Activated naive CD8-positive, alpha-beta T cell treated with anti-CD3 and anti-CD28 coated beads for 36 hours (primary cell): ENCODE results near the gene MRGPRD. TPM values are rescaled to one million over a fixed set of nuclear protein-coding genes. Genes with fewer than 3 reads are reported as not detected.
"Not testable (repeated sequence)": the region's sequence is repeated elsewhere in the genome, so short reads cannot be mapped to it uniquely, and the experiment has no call there.

Experiments
- DNase-seq: peaks from one replicate; pipeline ENCODE4 v3.0.0; 2021
- H3K27ac Mint-ChIP-seq: one replicate; pipeline ENCODE4 v1.8.0; 2022; ENCODE audit warnings: mild to moderate bottlenecking, moderate library complexity, mixed read lengths
- H3K27me3 Mint-ChIP-seq: one replicate; pipeline ENCODE4 v1.8.0; 2022; ENCODE audit warnings: mild to moderate bottlenecking, mixed read lengths
- H3K36me3 Mint-ChIP-seq: one replicate; pipeline ENCODE4 v1.8.0; 2021; ENCODE audit warnings: mild to moderate bottlenecking, mixed read lengths
- H3K4me1 Mint-ChIP-seq: one replicate; pipeline ENCODE4 v1.8.0; 2021; ENCODE audit warnings: mixed read lengths
- H3K4me3 Mint-ChIP-seq: one replicate; pipeline ENCODE4 v1.8.0; 2022; ENCODE audit warnings: mild to moderate bottlenecking, moderate library complexity, mixed read lengths
- H3K9me3 Mint-ChIP-seq: one replicate; pipeline ENCODE4 v1.8.0; 2022; ENCODE audit warnings: mixed read lengths
- total RNA-seq, 2 experiments: library from RNA; stranded (reverse); gene quantifications; one replicate each; pipeline ENCODE4 v1.2.3, GENCODE V29; 2021

Gene MRGPRD
- total RNA-seq, 2 experiments from 2014 or later: not detected

GRCh38 chr11:68989936-68990606 lies 9.3 kb upstream of the MRGPRD start:
- DNase-seq: no peak
- Mint-ChIP-seq H3K27ac (no peak overlapping the region), H3K4me3 (no peak overlapping the region), H3K4me1 (no peaks in the 10 kb centered on the region), H3K36me3 (peaks cover 3% of the 10 kb centered on the region), H3K9me3 (peaks cover 10% of the 10 kb centered on the region), H3K27me3 (peaks cover 24% of the 10 kb centered on the region)

GRCh38 chr11:68988491-68988890 lies 7.7 kb upstream of the MRGPRD start:
- Mint-ChIP-seq H3K27ac (no peak overlapping the region), H3K27me3 (peaks cover 28% of the 10 kb centered on the region), H3K4me1 (no peaks in the 10 kb centered on the region)

GRCh38 chr11:68987211-68987610 lies 6.4 kb upstream of the MRGPRD start:
- H3K4me1 Mint-ChIP-seq: no peaks in the 10 kb centered on the region
- H3K27me3 Mint-ChIP-seq: peaks cover 18% of the 10 kb centered on the region
- peaks cover 14% of the 10 kb centered on the region for H3K9me3 Mint-ChIP-seq
- no peak overlapping the region for H3K27ac Mint-ChIP-seq
- H3K4me3 Mint-ChIP-seq: no peak overlapping the region
- no peak for DNase-seq
- peaks cover 3% of the 10 kb centered on the region for H3K36me3 Mint-ChIP-seq

More at GRCh38 chr11:68988491-68988890, 7.7 kb upstream of the MRGPRD start:
- no peak for DNase-seq
- Mint-ChIP-seq H3K36me3 (peaks cover 3% of the 10 kb centered on the region), H3K4me3 (no peak overlapping the region), H3K9me3 (peaks cover 10% of the 10 kb centered on the region)

GRCh38 chr11:68983801-68984200 lies 3.0 kb upstream of the MRGPRD start:
- peaks cover 3% of the 10 kb centered on the region for H3K36me3 Mint-ChIP-seq
- H3K27me3 Mint-ChIP-seq: peaks cover 22% of the 10 kb centered on the region
- DNase-seq: no peak
- no peaks in the 10 kb centered on the region for H3K4me1 Mint-ChIP-seq
- H3K4me3 Mint-ChIP-seq: no peak overlapping the region
- peaks cover 17% of the 10 kb centered on the region for H3K9me3 Mint-ChIP-seq
- no peak overlapping the region for H3K27ac Mint-ChIP-seq

GRCh38 chr11:68982134-68982533 lies 1.3 kb upstream of the MRGPRD start:
- Mint-ChIP-seq H3K9me3 (peaks cover 16% of the 10 kb centered on the region), H3K4me1 (no peaks in the 10 kb centered on the region), H3K36me3 (peaks cover 3% of the 10 kb centered on the region), H3K4me3 (no peak overlapping the region), H3K27ac (no peak overlapping the region), H3K27me3 (peaks cover 22% of the 10 kb centered on the region)
- DNase-seq: no peak

- Mint-ChIP-seq H3K4me3 (no peak overlapping the region), H3K36me3 (no peaks in the 10 kb centered on the region), H3K27ac (no peak overlapping the region), H3K9me3 (peaks cover 7% of the 10 kb centered on the region), H3K27me3 (peaks cover 13% of the 10 kb centered on the region), H3K4me1 (no peaks in the 10 kb centered on the region)
- DNase-seq: no peak
Measured at GRCh38 chr11:68979931-68980775, 633 bp downstream of the MRGPRD start.

GRCh38 chr11:68978931-68979594 lies 1.7 kb downstream of the MRGPRD start:
- no peak overlapping the region for H3K4me3 Mint-ChIP-seq
- peaks cover 2% of the 10 kb centered on the region for H3K4me1 Mint-ChIP-seq
- DNase-seq: no peak
- H3K9me3 Mint-ChIP-seq: peaks cover 9% of the 10 kb centered on the region
- H3K27me3 Mint-ChIP-seq: peaks cover 10% of the 10 kb centered on the region
- no peak overlapping the region for H3K27ac Mint-ChIP-seq
- H3K36me3 Mint-ChIP-seq: no peaks in the 10 kb centered on the region

GRCh38 chr11:68978626-68978930 lies 2.2 kb downstream of the MRGPRD start:
- no peak for DNase-seq
- H3K4me3 Mint-ChIP-seq: no peak overlapping the region
- peaks cover 2% of the 10 kb centered on the region for H3K4me1 Mint-ChIP-seq
- H3K36me3 Mint-ChIP-seq: no peaks in the 10 kb centered on the region
- no peak overlapping the region for H3K27ac Mint-ChIP-seq
- H3K27me3 Mint-ChIP-seq: peaks cover 9% of the 10 kb centered on the region
- H3K9me3 Mint-ChIP-seq: peaks cover 9% of the 10 kb centered on the region

- Mint-ChIP-seq H3K4me1 (peaks cover 2% of the 10 kb centered on the region), H3K27ac (no peak overlapping the region), H3K27me3 (peaks cover 9% of the 10 kb centered on the region), H3K4me3 (no peak overlapping the region), H3K9me3 (peaks cover 9% of the 10 kb centered on the region), H3K36me3 (no peaks in the 10 kb centered on the region)
- DNase-seq: no peak
Measured at GRCh38 chr11:68977781-68978625, 2.8 kb downstream of the MRGPRD start.

- Mint-ChIP-seq H3K4me1 (peaks cover 2% of the 10 kb centered on the region), H3K27ac (no peak overlapping the region)
Measured at GRCh38 chr11:68976563-68976962, 4.2 kb downstream of the MRGPRD start.

GRCh38 chr11:68976095-68976494 lies 4.7 kb downstream of the MRGPRD start:
- no peak for DNase-seq
- no peak overlapping the region for H3K27ac Mint-ChIP-seq
- peaks cover 2% of the 10 kb centered on the region for H3K4me1 Mint-ChIP-seq
- peaks cover 9% of the 10 kb centered on the region for H3K27me3 Mint-ChIP-seq
- H3K9me3 Mint-ChIP-seq: peaks cover 2% of the 10 kb centered on the region
- no peak overlapping the region for H3K4me3 Mint-ChIP-seq
- no peaks in the 10 kb centered on the region for H3K36me3 Mint-ChIP-seq

More at GRCh38 chr11:68976563-68976962, 4.2 kb downstream of the MRGPRD start:
- Mint-ChIP-seq H3K36me3 (no peaks in the 10 kb centered on the region), H3K4me3 (no peak overlapping the region), H3K27me3 (peaks cover 9% of the 10 kb centered on the region), H3K9me3 (peaks cover 2% of the 10 kb centered on the region)
- no peak for DNase-seq

GRCh38 chr11:68974421-68975194 lies 6.2 kb downstream of the MRGPRD start:
- Mint-ChIP-seq H3K27me3 (peaks cover 9% of the 10 kb centered on the region), H3K4me1 (peaks cover 2% of the 10 kb centered on the region), H3K9me3 (peaks cover 2% of the 10 kb centered on the region), H3K36me3 (no peaks in the 10 kb centered on the region), H3K27ac (peak overlapping the region; percentile 82), H3K4me3 (no peak overlapping the region)
- peak; percentile 15 for DNase-seq

GRCh38 chr11:68973706-68974105 lies 7.1 kb downstream of the MRGPRD start:
- H3K36me3 Mint-ChIP-seq, H3K4me3 Mint-ChIP-seq, H3K9me3 Mint-ChIP-seq, H3K27me3 Mint-ChIP-seq, H3K27ac Mint-ChIP-seq, H3K4me1 Mint-ChIP-seq, DNase-seq: not testable (repeated sequence)

- Mint-ChIP-seq H3K27me3 (peaks cover 3% of the 10 kb centered on the region), H3K36me3 (no peaks in the 10 kb centered on the region), H3K27ac (no peak overlapping the region), H3K9me3 (peaks cover 2% of the 10 kb centered on the region), H3K4me1 (peaks cover 2% of the 10 kb centered on the region), H3K4me3 (no peak overlapping the region)
- DNase-seq: no peak
Measured at GRCh38 chr11:68973219-68973618, 7.6 kb downstream of the MRGPRD start.
